ENCODE results near the gene LRRIQ3.
"Not testable (repeated sequence)": the region's sequence is repeated elsewhere in the genome, so short reads cannot be mapped to it uniquely, and the experiment has no call there.

LRRIQ3 gene

GRCh38 chr1:74197657-74198552, at the start of gene LRRIQ3, which contains the start of gene FPGT:
Gene LRRIQ3, minus strand, starts transcription at chr1:74198176. Its CDS starts 14,492 bp downstream, at chr1:74183684.
Gene FPGT, plus strand, starts transcription at chr1:74198242. Its CDS starts 37 bp downstream, at chr1:74198279.
- peak; percentile 97 for DNase-seq

GRCh38 chr1:74246315-74246714, 48.3 kb upstream of the LRRIQ3 start:
- no peak for DNase-seq

- no peak for DNase-seq
These were observed 47.3 kb upstream of the LRRIQ3 start for GRCh38 chr1:74245168-74245772.

GRCh38 chr1:74237787-74238186, 39.8 kb upstream of the LRRIQ3 start:
- DNase-seq, result no peak

GRCh38 chr1:74237035-74237434, 39.1 kb upstream of the LRRIQ3 start:
- DNase-seq, result no peak

GRCh38 chr1:74236440-74236839, 38.5 kb upstream of the LRRIQ3 start:
- no peak for DNase-seq

GRCh38 chr1:74235153-74235552, 37.2 kb upstream of the LRRIQ3 start, which contains the start of gene TNNI3K:
Gene TNNI3K, plus strand, starts transcription at chr1:74235387. Its CDS starts 65 bp downstream, at chr1:74235452.
- no peak for DNase-seq

GRCh38 chr1:74223453-74223852, 25.5 kb upstream of the LRRIQ3 start:
- DNase-seq, result no peak

- no peak for DNase-seq
These were observed 24.7 kb upstream of the LRRIQ3 start for GRCh38 chr1:74222701-74223100.

- no peak for DNase-seq
These were observed 17.3 kb upstream of the LRRIQ3 start for GRCh38 chr1:74215229-74215628.

- no peak for DNase-seq
These were observed 7.3 kb upstream of the LRRIQ3 start for GRCh38 chr1:74205266-74205665.

GRCh38 chr1:74199504-74199903, 1.5 kb upstream of the LRRIQ3 start:
- no peak for DNase-seq

GRCh38 chr1:74197255-74197654, 721 bp downstream of the LRRIQ3 start:
- DNase-seq, result no peak

- DNase-seq, result no peak
These were observed 2.6 kb downstream of the LRRIQ3 start for GRCh38 chr1:74195339-74195738.

- DNase-seq, result no peak
These were observed 4.1 kb downstream of the LRRIQ3 start for GRCh38 chr1:74193908-74194307.

GRCh38 chr1:74180490-74180889, 17.5 kb downstream of the LRRIQ3 start:
- no peak for DNase-seq

- not testable (repeated sequence) for DNase-seq
These were observed 23.6 kb downstream of the LRRIQ3 start for GRCh38 chr1:74174423-74174822.

GRCh38 chr1:74162333-74162732, 35.6 kb downstream of the LRRIQ3 start:
- no peak for DNase-seq

- no peak for DNase-seq
These were observed 36.5 kb downstream of the LRRIQ3 start for GRCh38 chr1:74161497-74161896.

GRCh38 chr1:74160046-74160445, 37.9 kb downstream of the LRRIQ3 start:
- no peak for DNase-seq

- DNase-seq, result no peak
These were observed 52.9 kb downstream of the LRRIQ3 start for GRCh38 chr1:74145086-74145485.

- DNase-seq, result not testable (repeated sequence)
These were observed 80.6 kb downstream of the LRRIQ3 start for GRCh38 chr1:74117370-74117769.

- no peak for DNase-seq
These were observed 84.6 kb downstream of the LRRIQ3 start for GRCh38 chr1:74113333-74113732.

GRCh38 chr1:74107394-74107793, 90.6 kb downstream of the LRRIQ3 start:
- no peak for DNase-seq
